ENCODE results near the gene FAM9C. TPM values are rescaled to one million over a fixed set of nuclear protein-coding genes. Genes with fewer than 3 reads are reported as not detected.

Gene FAM9C
- total and polyA plus RNA-seq, 2 of the 4 experiments (the other 2 are of a cell fraction): not detected

- TF ChIP-seq USF2 (IDR thresholded peaks at IDR 0.05; ENCODE audit: low read depth, low read length) (no peak), FOS (IDR thresholded peaks at IDR 0.05; ENCODE audit: low read depth, low read length) (no peak)
Measured at GRCh38 chrX:13076176-13076961, 31.9 kb upstream of the FAM9C start (continued).
